Measurements from ENCODE around the gene C18orf32. TPM values are rescaled to one million over a fixed set of nuclear protein-coding genes. Genes with fewer than 3 reads are reported as not detected.
A peak's percentile ranks its signal among the peaks of the same experiment; 100 is the strongest.
"Not testable (repeated sequence)": the region's sequence is repeated elsewhere in the genome, so short reads cannot be mapped to it uniquely, and the experiment has no call there.

Gene C18orf32
- 45.3 TPM for total RNA-seq
- long read RNA-seq, full-length matches to known transcripts, result 16 of 17 reads
- long read RNA-seq, partial matches to known transcripts, result 0 of 17 reads
- long read RNA-seq, other reads (novel, unspliced or antisense), result 1 of 17 reads

GRCh38 chr18:49486953-49487710, at the start of gene C18orf32:
Gene C18orf32 (minus strand): TSS chr18:49487234. CDS start chr18:49483748, 3,486 bp downstream.
- peak; percentile 99 for ATAC-seq
- intact Hi-C loops (cut with DNase I), result loop anchor here (10.0 kb wide), 1 partner anchor 798 kb away; the partner anchor contains the start of genes CXXC1 and MBD1
- DNase-seq (ENCODE audit: missing footprints), result peak; percentile 98

GRCh38 chr18:49534846-49535601, 48.0 kb upstream of the C18orf32 start:
- no peak for ATAC-seq
- intact Hi-C loops (cut with DNase I), result no loop called here
- DNase-seq (ENCODE audit: missing footprints), result no peak

- intact Hi-C loops (cut with DNase I), result no loop called here
- DNase-seq (ENCODE audit: missing footprints), result no peak
- ATAC-seq, result no peak
Observed at GRCh38 chr18:49531678-49532153, 44.7 kb upstream of the C18orf32 start.

- intact Hi-C loops (cut with DNase I), result no loop called here
- DNase-seq (ENCODE audit: missing footprints) (no peak), ATAC-seq (no peak)
Observed at GRCh38 chr18:49529596-49529995, 42.6 kb upstream of the C18orf32 start.

GRCh38 chr18:49527631-49528327, 40.7 kb upstream of the C18orf32 start:
- no peak for DNase-seq (ENCODE audit: missing footprints)
- intact Hi-C loops (cut with DNase I), result no loop called here
- ATAC-seq, result no peak

GRCh38 chr18:49525981-49526380, 38.9 kb upstream of the C18orf32 start:
- intact Hi-C loops (cut with DNase I), result no loop called here
- no peak for DNase-seq (ENCODE audit: missing footprints)
- no peak for ATAC-seq

- intact Hi-C loops (cut with DNase I), result no loop called here
- DNase-seq (ENCODE audit: missing footprints) (no peak), ATAC-seq (no peak)
Observed at GRCh38 chr18:49524951-49525350, 37.9 kb upstream of the C18orf32 start.

- ATAC-seq, result no peak
- intact Hi-C loops (cut with DNase I), result no loop called here
Observed at GRCh38 chr18:49524349-49524748, 37.3 kb upstream of the C18orf32 start.

GRCh38 chr18:49523580-49524093, 36.6 kb upstream of the C18orf32 start:
- intact Hi-C loops (cut with DNase I); DNase-seq (ENCODE audit: missing footprints); ATAC-seq: not testable (repeated sequence)

More at GRCh38 chr18:49524349-49524748, 37.3 kb upstream of the C18orf32 start:
- DNase-seq (ENCODE audit: missing footprints), result no peak

GRCh38 chr18:49521216-49521835, 34.3 kb upstream of the C18orf32 start:
- DNase-seq (ENCODE audit: missing footprints) (no peak), ATAC-seq (no peak)
- intact Hi-C loops (cut with DNase I), result no loop called here

GRCh38 chr18:49520661-49521145, 33.7 kb upstream of the C18orf32 start:
- DNase-seq (ENCODE audit: missing footprints), result no peak
- no peak for ATAC-seq
- intact Hi-C loops (cut with DNase I), result no loop called here

GRCh38 chr18:49519101-49519971, 32.3 kb upstream of the C18orf32 start:
- ATAC-seq, result no peak
- intact Hi-C loops (cut with DNase I), result loop anchor here (10.0 kb wide), 1 partner anchor 675 kb away; the partner anchor contains the start of gene MYO5B
- DNase-seq (ENCODE audit: missing footprints), result no peak

- ATAC-seq (no peak), DNase-seq (ENCODE audit: missing footprints) (no peak)
- intact Hi-C loops (cut with DNase I), result loop anchor here (10.0 kb wide), 1 partner anchor 677 kb away; the partner anchor contains the start of gene MYO5B
Observed at GRCh38 chr18:49517483-49517882, 30.4 kb upstream of the C18orf32 start.

- intact Hi-C loops (cut with DNase I), result loop anchor here (10.0 kb wide), 1 partner anchor 679 kb away; the partner anchor contains the start of gene MYO5B
- no peak for ATAC-seq
- no peak for DNase-seq (ENCODE audit: missing footprints)
Observed at GRCh38 chr18:49515516-49515915, 28.5 kb upstream of the C18orf32 start.

GRCh38 chr18:49515003-49515402, 28.0 kb upstream of the C18orf32 start:
- intact Hi-C loops (cut with DNase I), result loop anchor here (10.0 kb wide), 1 partner anchor 680 kb away; the partner anchor contains the start of gene MYO5B
- ATAC-seq; DNase-seq (ENCODE audit: missing footprints): not testable (repeated sequence)

- DNase-seq (ENCODE audit: missing footprints) (no peak), ATAC-seq (no peak)
- intact Hi-C loops (cut with DNase I), result loop anchor here (5.0 to 10.0 kb wide), 2 partner anchors 253 to 680 kb away; partner anchors contain the start of gene MYO5B
Observed at GRCh38 chr18:49514577-49514976, 27.5 kb upstream of the C18orf32 start.

- not testable (repeated sequence) for ATAC-seq; DNase-seq (ENCODE audit: missing footprints)
- intact Hi-C loops (cut with DNase I), result loop anchor here (5.0 to 10.0 kb wide), 2 partner anchors 254 to 682 kb away; partner anchors contain the start of gene MYO5B
Observed at GRCh38 chr18:49512876-49513275, 25.8 kb upstream of the C18orf32 start.
